ENCODE measurements around the gene ARRDC5.

ARRDC5 gene

GRCh38 chr19:4870025-4870700, 32.5 kb downstream of the ARRDC5 start (continued):
- TF ChIP-seq, protein P1, sequence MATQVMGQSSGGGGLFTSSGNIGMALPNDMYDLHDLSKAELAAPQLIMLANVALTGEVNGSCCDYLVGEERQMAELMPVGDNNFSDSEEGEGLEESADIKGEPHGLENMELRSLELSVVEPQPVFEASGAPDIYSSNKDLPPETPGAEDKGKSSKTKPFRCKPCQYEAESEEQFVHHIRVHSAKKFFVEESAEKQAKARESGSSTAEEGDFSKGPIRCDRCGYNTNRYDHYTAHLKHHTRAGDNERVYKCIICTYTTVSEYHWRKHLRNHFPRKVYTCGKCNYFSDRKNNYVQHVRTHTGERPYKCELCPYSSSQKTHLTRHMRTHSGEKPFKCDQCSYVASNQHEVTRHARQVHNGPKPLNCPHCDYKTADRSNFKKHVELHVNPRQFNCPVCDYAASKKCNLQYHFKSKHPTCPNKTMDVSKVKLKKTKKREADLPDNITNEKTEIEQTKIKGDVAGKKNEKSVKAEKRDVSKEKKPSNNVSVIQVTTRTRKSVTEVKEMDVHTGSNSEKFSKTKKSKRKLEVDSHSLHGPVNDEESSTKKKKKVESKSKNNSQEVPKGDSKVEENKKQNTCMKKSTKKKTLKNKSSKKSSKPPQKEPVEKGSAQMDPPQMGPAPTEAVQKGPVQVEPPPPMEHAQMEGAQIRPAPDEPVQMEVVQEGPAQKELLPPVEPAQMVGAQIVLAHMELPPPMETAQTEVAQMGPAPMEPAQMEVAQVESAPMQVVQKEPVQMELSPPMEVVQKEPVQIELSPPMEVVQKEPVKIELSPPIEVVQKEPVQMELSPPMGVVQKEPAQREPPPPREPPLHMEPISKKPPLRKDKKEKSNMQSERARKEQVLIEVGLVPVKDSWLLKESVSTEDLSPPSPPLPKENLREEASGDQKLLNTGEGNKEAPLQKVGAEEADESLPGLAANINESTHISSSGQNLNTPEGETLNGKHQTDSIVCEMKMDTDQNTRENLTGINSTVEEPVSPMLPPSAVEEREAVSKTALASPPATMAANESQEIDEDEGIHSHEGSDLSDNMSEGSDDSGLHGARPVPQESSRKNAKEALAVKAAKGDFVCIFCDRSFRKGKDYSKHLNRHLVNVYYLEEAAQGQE (tag by site-specific recombination; IDR thresholded peaks at IDR 0.05), result no peak
- TF ChIP-seq SP3 (tag by site-specific recombination; IDR thresholded peaks at IDR 0.05) (peak; percentile 40), ZFP37 (tag by site-specific recombination; IDR thresholded peaks at IDR 0.05) (peak; percentile 78), ZNF398 (tag by site-specific recombination; IDR thresholded peaks at IDR 0.05) (peak; percentile 89), SCRT1 (tag by site-specific recombination; IDR thresholded peaks at IDR 0.05; ENCODE audit: borderline replicate concordance) (no peak), ZNF366 (tag by site-specific recombination; conservative IDR thresholded peaks at IDR 0.05) (peak; percentile 61), ZNF473 (tag by site-specific recombination; IDR thresholded peaks at IDR 0.05) (no peak), REPIN1 (tag by site-specific recombination; IDR thresholded peaks at IDR 0.05; ENCODE audit: low read depth) (no peak), KLF8 (tag by site-specific recombination; IDR thresholded peaks at IDR 0.05) (peak; percentile 90), HOXD13 (CRISPR knock-in tag; IDR thresholded peaks at IDR 0.05; ENCODE audit: borderline replicate concordance) (no peak), ZNF548 (tag by site-specific recombination; IDR thresholded peaks at IDR 0.05) (peak; percentile 99), KLF17 (tag by site-specific recombination; IDR thresholded peaks at IDR 0.05) (peak; percentile 94), ZNF692 (tag by site-specific recombination; IDR thresholded peaks at IDR 0.05) (peak; percentile 45; the same call in 1 of the 2 replicates), ZBTB21 (tag by site-specific recombination; IDR thresholded peaks at IDR 0.05) (peak; percentile 56), SETDB1 (IDR thresholded peaks at IDR 0.05; ENCODE audit: insufficient read length, low read length) (peak; percentile 42), SP2 (tag by site-specific recombination; IDR thresholded peaks at IDR 0.05) (peak; percentile 46; the same call in 1 of the 2 replicates), ZSCAN4 (tag by site-specific recombination; IDR thresholded peaks at IDR 0.05) (no peak), ZNF585B (tag by site-specific recombination; IDR thresholded peaks at IDR 0.05) (no peak), ZNF335 (tag by site-specific recombination; conservative IDR thresholded peaks at IDR 0.05) (peak; percentile 65; the same call in 1 of the 2 replicates), ZSCAN23 (tag by site-specific recombination; IDR thresholded peaks at IDR 0.05) (0 out of 2 replicates have a peak, but pooled peaks have one; percentile 78)
- TF ChIP-seq, protein P2, sequence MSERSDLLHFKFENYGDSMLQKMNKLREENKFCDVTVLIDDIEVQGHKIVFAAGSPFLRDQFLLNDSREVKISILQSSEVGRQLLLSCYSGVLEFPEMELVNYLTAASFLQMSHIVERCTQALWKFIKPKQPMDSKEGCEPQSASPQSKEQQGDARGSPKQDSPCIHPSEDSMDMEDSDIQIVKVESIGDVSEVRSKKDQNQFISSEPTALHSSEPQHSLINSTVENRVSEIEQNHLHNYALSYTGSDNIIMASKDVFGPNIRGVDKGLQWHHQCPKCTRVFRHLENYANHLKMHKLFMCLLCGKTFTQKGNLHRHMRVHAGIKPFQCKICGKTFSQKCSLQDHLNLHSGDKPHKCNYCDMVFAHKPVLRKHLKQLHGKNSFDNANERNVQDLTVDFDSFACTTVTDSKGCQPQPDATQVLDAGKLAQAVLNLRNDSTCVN (tag by site-specific recombination; optimal IDR thresholded peaks at IDR 0.05), result peak; percentile 16
- TF ChIP-seq, protein P3, sequence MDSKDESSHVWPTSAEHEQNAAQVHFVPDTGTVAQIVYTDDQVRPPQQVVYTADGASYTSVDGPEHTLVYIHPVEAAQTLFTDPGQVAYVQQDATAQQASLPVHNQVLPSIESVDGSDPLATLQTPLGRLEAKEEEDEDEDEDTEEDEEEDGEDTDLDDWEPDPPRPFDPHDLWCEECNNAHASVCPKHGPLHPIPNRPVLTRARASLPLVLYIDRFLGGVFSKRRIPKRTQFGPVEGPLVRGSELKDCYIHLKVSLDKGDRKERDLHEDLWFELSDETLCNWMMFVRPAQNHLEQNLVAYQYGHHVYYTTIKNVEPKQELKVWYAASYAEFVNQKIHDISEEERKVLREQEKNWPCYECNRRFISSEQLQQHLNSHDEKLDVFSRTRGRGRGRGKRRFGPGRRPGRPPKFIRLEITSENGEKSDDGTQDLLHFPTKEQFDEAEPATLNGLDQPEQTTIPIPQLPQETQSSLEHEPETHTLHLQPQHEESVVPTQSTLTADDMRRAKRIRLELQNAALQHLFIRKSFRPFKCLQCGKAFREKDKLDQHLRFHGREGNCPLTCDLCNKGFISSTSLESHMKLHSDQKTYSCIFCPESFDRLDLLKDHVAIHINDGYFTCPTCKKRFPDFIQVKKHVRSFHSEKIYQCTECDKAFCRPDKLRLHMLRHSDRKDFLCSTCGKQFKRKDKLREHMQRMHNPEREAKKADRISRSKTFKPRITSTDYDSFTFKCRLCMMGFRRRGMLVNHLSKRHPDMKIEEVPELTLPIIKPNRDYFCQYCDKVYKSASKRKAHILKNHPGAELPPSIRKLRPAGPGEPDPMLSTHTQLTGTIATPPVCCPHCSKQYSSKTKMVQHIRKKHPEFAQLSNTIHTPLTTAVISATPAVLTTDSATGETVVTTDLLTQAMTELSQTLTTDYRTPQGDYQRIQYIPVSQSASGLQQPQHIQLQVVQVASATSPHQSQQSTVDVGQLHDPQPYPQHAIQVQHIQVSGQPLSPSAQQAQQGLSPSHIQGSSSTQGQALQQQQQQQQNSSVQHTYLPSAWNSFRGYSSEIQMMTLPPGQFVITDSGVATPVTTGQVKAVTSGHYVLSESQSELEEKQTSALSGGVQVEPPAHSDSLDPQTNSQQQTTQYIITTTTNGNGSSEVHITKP (tag by site-specific recombination; IDR thresholded peaks at IDR 0.05), result peak; percentile 84
- TF ChIP-seq, protein P4, sequence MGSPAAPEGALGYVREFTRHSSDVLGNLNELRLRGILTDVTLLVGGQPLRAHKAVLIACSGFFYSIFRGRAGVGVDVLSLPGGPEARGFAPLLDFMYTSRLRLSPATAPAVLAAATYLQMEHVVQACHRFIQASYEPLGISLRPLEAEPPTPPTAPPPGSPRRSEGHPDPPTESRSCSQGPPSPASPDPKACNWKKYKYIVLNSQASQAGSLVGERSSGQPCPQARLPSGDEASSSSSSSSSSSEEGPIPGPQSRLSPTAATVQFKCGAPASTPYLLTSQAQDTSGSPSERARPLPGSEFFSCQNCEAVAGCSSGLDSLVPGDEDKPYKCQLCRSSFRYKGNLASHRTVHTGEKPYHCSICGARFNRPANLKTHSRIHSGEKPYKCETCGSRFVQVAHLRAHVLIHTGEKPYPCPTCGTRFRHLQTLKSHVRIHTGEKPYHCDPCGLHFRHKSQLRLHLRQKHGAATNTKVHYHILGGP (tag by site-specific recombination; IDR thresholded peaks at IDR 0.05), result no peak

Data from HEK293 (cell line).